SU-DHL-6 (cell line): ENCODE results near the gene EEPD1.

Experiments used
- H2AFZ ChIP-seq: fragments of 200-600 bp; sonication (generic); 2 replicates; pipeline ENCODE4 v1.6.1; 2014; ENCODE audit warnings: low read depth, mild to moderate bottlenecking, moderate library complexity, mixed read lengths, antibody characterized with exemption, low read length; ENCODE audit not compliant: severe bottlenecking
- H3F3A ChIP-seq: fragments of 200-600 bp; shearing (Covaris generic); 2 replicates; pipeline ENCODE4 v1.6.0; 2016; ENCODE audit warnings: antibody characterized with exemption, mild to moderate bottlenecking; ENCODE audit not compliant: insufficient read depth
- H3K27ac ChIP-seq: fragments of 200-600 bp; sonication (generic); 2 replicates; pipeline ENCODE4 v1.5.1; 2016; ENCODE audit warnings: low read depth, mild to moderate bottlenecking, low read length, moderate library complexity, mixed read lengths
- H3K27me3 ChIP-seq: fragments of 200-600 bp; sonication (generic), shearing (Covaris generic); 2 replicates; pipeline ENCODE4 v1.6.0; 2014; ENCODE audit warnings: mild to moderate bottlenecking, low read length
- H3K36me3 ChIP-seq: fragments of 200-600 bp; sonication (generic); 2 replicates; pipeline ENCODE4 v1.6.1; 2014; ENCODE audit warnings: mild to moderate bottlenecking, low read length, mixed read lengths
- H3K4me2 ChIP-seq: fragments of 300-600, 200-600 bp; shearing (Covaris generic), sonication (generic); 2 replicates; pipeline ENCODE4 v1.6.0; 2014; ENCODE audit warnings: low read length, low read depth, mild to moderate bottlenecking; ENCODE audit not compliant: poor library complexity, severe bottlenecking
- H3K4me3 ChIP-seq: fragments of 200-600 bp; sonication (generic); 2 replicates; pipeline ENCODE4 v1.5.1; 2014; ENCODE audit warnings: antibody characterized with exemption, low read length, mild to moderate bottlenecking, mixed read lengths; ENCODE audit not compliant: insufficient read depth, poor library complexity, severe bottlenecking
- H3K79me2 ChIP-seq: fragments of 200-600 bp; sonication (generic); 2 replicates; pipeline ENCODE4 v1.6.1; 2014; ENCODE audit warnings: mild to moderate bottlenecking, low read length, moderate library complexity; ENCODE audit not compliant: insufficient read depth
- H3K9ac ChIP-seq: fragments of 200-600 bp; sonication (generic); 2 replicates; pipeline ENCODE4 v1.7.0; 2014; ENCODE audit warnings: mild to moderate bottlenecking, low read length
- H3K9me2 ChIP-seq: fragments of 200-600 bp; sonication (generic); replicated peaks from 2 replicates; pipeline ENCODE4 v1.6.1; 2014; ENCODE audit warnings: low read length; ENCODE audit not compliant: insufficient read depth
- H3K9me3 ChIP-seq: fragments of 200-600 bp; sonication (generic); 2 replicates; pipeline ENCODE4 v1.6.1; 2014; ENCODE audit warnings: low read length, mixed read lengths; ENCODE audit not compliant: insufficient read depth
- H4K20me1 ChIP-seq: fragments of 200-600 bp; sonication (generic); 2 replicates; pipeline ENCODE4 v1.6.1; 2014; ENCODE audit warnings: low read depth, mild to moderate bottlenecking, antibody characterized with exemption, low read length, moderate library complexity, mixed read lengths
- CTCF ChIP-seq: fragments of 200-600 bp; sonication (generic); IDR thresholded peaks from one replicate; pipeline ENCODE4 v1.5.1; 2017; ENCODE audit warnings: antibody characterized with exemption, mild to moderate bottlenecking, low read length, moderate library complexity; ENCODE audit not compliant: insufficient read depth, poor library complexity, severe bottlenecking
- EZH2phosphoT487 ChIP-seq: fragments of 200-600 bp; sonication (generic), shearing (Covaris generic); conservative IDR thresholded peaks from 2 replicates; pipeline ENCODE4 v1.6.1; 2018; ENCODE audit warnings: mild to moderate bottlenecking, antibody characterized with exemption, low read length, moderate library complexity, mixed read lengths

Gene EEPD1

GRCh38 chr7:36176697-36177096 lies 23.6 kb downstream of the EEPD1 start:
- 0 out of 2 replicates have a peak, but pooled peaks cover 3% of the 10 kb centered on the region for H3K36me3 ChIP-seq
- H3K4me2 ChIP-seq, result no peak overlapping the region
- no peaks in the 10 kb centered on the region for H3K9me2 ChIP-seq
- peaks cover 100% of the 10 kb centered on the region for H3K79me2 ChIP-seq
- H3K4me3 ChIP-seq, result no peak overlapping the region
- no peaks in the 10 kb centered on the region for H4K20me1 ChIP-seq
- H3F3A ChIP-seq, result peaks cover 26% of the 10 kb centered on the region
- H2AFZ ChIP-seq, result no peak overlapping the region
- H3K27me3 ChIP-seq, result no peaks in the 10 kb centered on the region
- H3K9ac ChIP-seq, result no peak overlapping the region
- H3K27ac ChIP-seq, result peak overlapping the region; percentile 75; the same call in 1 of the 2 replicates
- H3K9me3 ChIP-seq, result no peaks in the 10 kb centered on the region
- TF ChIP-seq EZH2phosphoT487 (no peak), CTCF (no peak)

- peaks cover 100% of the 10 kb centered on the region for H3K79me2 ChIP-seq
These were observed 27.1 kb downstream of the EEPD1 start for GRCh38 chr7:36180121-36180520.

GRCh38 chr7:36181668-36182067 lies 28.6 kb downstream of the EEPD1 start:
- Histone ChIP-seq H3F3A (peaks cover 56% of the 10 kb centered on the region), H3K4me3 (no peak overlapping the region), H4K20me1 (no peaks in the 10 kb centered on the region), H3K9me2 (no peaks in the 10 kb centered on the region), H3K36me3 (no peaks in the 10 kb centered on the region), H2AFZ (no peak overlapping the region), H3K27ac (peak overlapping the region; percentile 96), H3K4me2 (peak overlapping the region; percentile 84), H3K79me2 (peaks cover 100% of the 10 kb centered on the region), H3K9ac (peak overlapping the region; percentile 29), H3K27me3 (no peaks in the 10 kb centered on the region), H3K9me3 (no peaks in the 10 kb centered on the region)
- TF ChIP-seq CTCF, result no peak
- TF ChIP-seq EZH2phosphoT487, result no peak

More at GRCh38 chr7:36180121-36180520, 27.1 kb downstream of the EEPD1 start:
- H3K9me3 ChIP-seq, result no peaks in the 10 kb centered on the region
- no peak overlapping the region for H3K4me3 ChIP-seq
- H3K36me3 ChIP-seq, result no peaks in the 10 kb centered on the region
- H3K27ac ChIP-seq, result peak overlapping the region; percentile 96
- no peaks in the 10 kb centered on the region for H4K20me1 ChIP-seq
- H3K9ac ChIP-seq, result peak overlapping the region; percentile 29
- H3F3A ChIP-seq, result peaks cover 47% of the 10 kb centered on the region
- TF ChIP-seq EZH2phosphoT487, result no peak
- no peaks in the 10 kb centered on the region for H3K27me3 ChIP-seq
- H2AFZ ChIP-seq, result no peak overlapping the region
- H3K9me2 ChIP-seq, result no peaks in the 10 kb centered on the region
- peak overlapping the region; percentile 84 for H3K4me2 ChIP-seq

- peaks cover 100% of the 10 kb centered on the region for H3K79me2 ChIP-seq
- H3K9ac ChIP-seq, result peak overlapping the region; percentile 60
- no peaks in the 10 kb centered on the region for H3K27me3 ChIP-seq
These were observed 30.0 kb downstream of the EEPD1 start for GRCh38 chr7:36182854-36183604.

More at GRCh38 chr7:36182854-36183604, 30.0 kb downstream of the EEPD1 start:
- Histone ChIP-seq H4K20me1 (no peaks in the 10 kb centered on the region), H3F3A (peaks cover 64% of the 10 kb centered on the region), H3K9me3 (no peaks in the 10 kb centered on the region), H3K4me3 (peak overlapping the region; percentile 16), H2AFZ (no peak overlapping the region), H3K4me2 (peak overlapping the region; percentile 84), H3K9me2 (no peaks in the 10 kb centered on the region), H3K27ac (peak overlapping the region; percentile 96), H3K36me3 (no peaks in the 10 kb centered on the region)
- no peak for TF ChIP-seq CTCF
- no peak for TF ChIP-seq EZH2phosphoT487
